Forelimb muscle (tissue), 1 donor: Measurements from ENCODE around the gene SPI1. TPM values are rescaled to one million over a fixed set of nuclear protein-coding genes. Genes with fewer than 3 reads are reported as not detected.
"Not testable (repeated sequence)": the region's sequence is repeated elsewhere in the genome, so short reads cannot be mapped to it uniquely, and the experiment has no call there.

Experiments used
- DNase-seq: peaks from one replicate; pipeline ENCODE4 v3.0.0-alpha.2; 2013; ENCODE audit warnings: low read depth
- polyA plus RNA-seq: library from polyadenylated mRNA; unstranded; fragments of 120-200 nt; gene quantifications from one replicate; pipeline ENCODE4 v1.2.1, GENCODE V29; 2013; ENCODE audit not compliant: insufficient read length

Gene SPI1
- polyA plus RNA-seq, 1 donor, result 6.7 TPM

GRCh38 chr11:47340980-47341775 lies 37.2 kb downstream of the SPI1 start:
- no peak for DNase-seq

GRCh38 chr11:47340010-47340409 lies 38.3 kb downstream of the SPI1 start:
- no peak for DNase-seq

- DNase-seq, result no peak
These were observed 39.7 kb downstream of the SPI1 start for GRCh38 chr11:47338396-47339241.

- no peak for DNase-seq
These were observed 41.0 kb downstream of the SPI1 start for GRCh38 chr11:47337229-47337924.

GRCh38 chr11:47336595-47336994 lies 41.8 kb downstream of the SPI1 start:
- no peak for DNase-seq

GRCh38 chr11:47335733-47336132 lies 42.6 kb downstream of the SPI1 start:
- no peak for DNase-seq

- DNase-seq, result not testable (repeated sequence)
These were observed 43.5 kb downstream of the SPI1 start for GRCh38 chr11:47334699-47335411.

- no peak for DNase-seq
These were observed 44.4 kb downstream of the SPI1 start for GRCh38 chr11:47333886-47334443.

GRCh38 chr11:47333526-47333845 lies 44.9 kb downstream of the SPI1 start:
- DNase-seq, result no peak

- no peak for DNase-seq
These were observed 45.4 kb downstream of the SPI1 start for GRCh38 chr11:47332791-47333525.

- no peak for DNase-seq
These were observed 46.0 kb downstream of the SPI1 start for GRCh38 chr11:47332303-47332711.

- DNase-seq, result no peak
These were observed 46.7 kb downstream of the SPI1 start for GRCh38 chr11:47331454-47332302.

- no peak for DNase-seq
These were observed 48.1 kb downstream of the SPI1 start for GRCh38 chr11:47329987-47330931.

- DNase-seq, result no peak
These were observed 48.8 kb downstream of the SPI1 start for GRCh38 chr11:47329431-47329986.

GRCh38 chr11:47328449-47329390 lies 49.6 kb downstream of the SPI1 start:
- no peak for DNase-seq

GRCh38 chr11:47327949-47328348 lies 50.4 kb downstream of the SPI1 start:
- no peak for DNase-seq

GRCh38 chr11:47327025-47327424 lies 51.3 kb downstream of the SPI1 start:
- DNase-seq, result no peak
